GM21786 (cell line): ENCODE measurements around the gene RND3.

Experiments
- ATAC-seq: cut with Tn5 transposase; IDR thresholded peaks from one replicate; pipeline ENCODE4 v1.9.1; 2021; ENCODE audit not compliant: unreplicated experiment

The RND3 gene

GRCh38 chr2:150476809-150477302, 10.6 kb downstream of the RND3 start:
- no peak for ATAC-seq

- no peak for ATAC-seq
Observed at GRCh38 chr2:150476286-150476685, 11.2 kb downstream of the RND3 start.

- no peak for ATAC-seq
Observed at GRCh38 chr2:150475479-150476250, 11.8 kb downstream of the RND3 start.

- no peak for ATAC-seq
Observed at GRCh38 chr2:150474326-150475074, 13.0 kb downstream of the RND3 start.

- ATAC-seq, result no peak
Observed at GRCh38 chr2:150473767-150474166, 13.7 kb downstream of the RND3 start.

GRCh38 chr2:150472511-150472899, 15.0 kb downstream of the RND3 start:
- ATAC-seq, result peak; percentile 77

- ATAC-seq, result peak; percentile 20
Observed at GRCh38 chr2:150471813-150472510, 15.5 kb downstream of the RND3 start.

- ATAC-seq, result no peak
Observed at GRCh38 chr2:150470435-150470834, 17.0 kb downstream of the RND3 start.

GRCh38 chr2:150469706-150470274, 17.7 kb downstream of the RND3 start:
- no peak for ATAC-seq

- no peak for ATAC-seq
Observed at GRCh38 chr2:150468350-150468960, 19.0 kb downstream of the RND3 start.

GRCh38 chr2:150467621-150467963, 19.9 kb downstream of the RND3 start:
- no peak for ATAC-seq

- ATAC-seq, result no peak
Observed at GRCh38 chr2:150466741-150467620, 20.5 kb downstream of the RND3 start.

- no peak for ATAC-seq
Observed at GRCh38 chr2:150465703-150466569, 21.5 kb downstream of the RND3 start.

- ATAC-seq, result no peak
Observed at GRCh38 chr2:150464986-150465385, 22.5 kb downstream of the RND3 start.

GRCh38 chr2:150464270-150464669, 23.2 kb downstream of the RND3 start:
- ATAC-seq, result no peak

GRCh38 chr2:150462770-150463169, 24.7 kb downstream of the RND3 start:
- no peak for ATAC-seq

GRCh38 chr2:150459281-150459680, 28.2 kb downstream of the RND3 start:
- ATAC-seq, result no peak

GRCh38 chr2:150450765-150451164, 36.7 kb downstream of the RND3 start:
- ATAC-seq, result no peak

GRCh38 chr2:150449856-150450255, 37.6 kb downstream of the RND3 start:
- no peak for ATAC-seq
